ENCODE data around the gene RPS6KB2.

Gene RPS6KB2

DNA sequence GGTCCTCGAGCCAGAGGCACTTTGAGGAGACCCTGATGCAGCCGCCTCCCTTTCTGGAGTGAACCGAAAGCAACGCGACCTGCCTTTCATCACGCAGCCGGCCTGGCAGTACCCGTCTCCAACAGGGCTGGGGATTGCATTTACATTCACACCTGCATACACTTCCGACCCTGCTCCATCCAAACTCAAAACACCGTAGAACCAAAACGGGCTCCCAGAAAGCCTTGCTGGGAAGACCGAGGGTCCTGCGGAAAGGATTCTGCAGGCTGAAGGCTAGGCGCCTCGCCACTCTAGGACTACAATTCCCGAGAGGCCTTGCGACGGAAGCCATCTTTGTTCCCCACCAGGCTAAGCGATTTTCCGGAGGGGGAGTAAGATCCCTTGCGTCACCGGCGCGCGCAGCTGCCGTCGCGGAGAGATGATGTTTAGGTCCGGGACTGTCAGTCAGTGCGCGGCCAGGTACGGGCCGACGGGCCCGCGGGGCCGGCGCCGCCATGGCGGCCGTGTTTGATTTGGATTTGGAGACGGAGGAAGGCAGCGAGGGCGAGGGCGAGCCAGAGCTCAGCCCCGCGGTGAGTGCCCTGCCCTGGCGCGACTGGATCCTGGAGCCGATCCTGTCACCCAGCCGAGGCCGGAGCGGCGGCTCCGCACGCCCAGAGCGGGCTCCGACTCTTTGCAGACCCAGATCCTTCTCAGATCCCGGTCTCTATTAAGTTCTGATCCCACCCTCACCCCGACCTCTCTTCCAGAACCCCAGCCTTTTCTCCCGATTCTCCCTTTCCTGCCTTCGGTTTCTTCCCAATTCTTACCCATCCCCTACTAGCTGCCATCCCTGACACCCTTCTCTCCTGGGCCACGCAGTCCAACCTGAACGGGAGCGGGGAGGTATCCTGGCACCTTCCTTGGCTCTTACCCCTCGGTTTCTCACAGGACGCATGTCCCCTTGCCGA is at the start of gene RPS6KB2:
Gene RPS6KB2, plus strand, starts transcription at position 443 of the 950 bp plus-strand sequence. Its CDS starts 52 bp downstream, at position 495.
- DNase-seq (ENCODE audit: low read depth in 2 of 2): peak; percentile 93

GRCh38 chr11:67378544-67378943 is 49.8 kb upstream of the RPS6KB2 start:
- no peak for DNase-seq (ENCODE audit: low read depth in 2 of 2)

DNA sequence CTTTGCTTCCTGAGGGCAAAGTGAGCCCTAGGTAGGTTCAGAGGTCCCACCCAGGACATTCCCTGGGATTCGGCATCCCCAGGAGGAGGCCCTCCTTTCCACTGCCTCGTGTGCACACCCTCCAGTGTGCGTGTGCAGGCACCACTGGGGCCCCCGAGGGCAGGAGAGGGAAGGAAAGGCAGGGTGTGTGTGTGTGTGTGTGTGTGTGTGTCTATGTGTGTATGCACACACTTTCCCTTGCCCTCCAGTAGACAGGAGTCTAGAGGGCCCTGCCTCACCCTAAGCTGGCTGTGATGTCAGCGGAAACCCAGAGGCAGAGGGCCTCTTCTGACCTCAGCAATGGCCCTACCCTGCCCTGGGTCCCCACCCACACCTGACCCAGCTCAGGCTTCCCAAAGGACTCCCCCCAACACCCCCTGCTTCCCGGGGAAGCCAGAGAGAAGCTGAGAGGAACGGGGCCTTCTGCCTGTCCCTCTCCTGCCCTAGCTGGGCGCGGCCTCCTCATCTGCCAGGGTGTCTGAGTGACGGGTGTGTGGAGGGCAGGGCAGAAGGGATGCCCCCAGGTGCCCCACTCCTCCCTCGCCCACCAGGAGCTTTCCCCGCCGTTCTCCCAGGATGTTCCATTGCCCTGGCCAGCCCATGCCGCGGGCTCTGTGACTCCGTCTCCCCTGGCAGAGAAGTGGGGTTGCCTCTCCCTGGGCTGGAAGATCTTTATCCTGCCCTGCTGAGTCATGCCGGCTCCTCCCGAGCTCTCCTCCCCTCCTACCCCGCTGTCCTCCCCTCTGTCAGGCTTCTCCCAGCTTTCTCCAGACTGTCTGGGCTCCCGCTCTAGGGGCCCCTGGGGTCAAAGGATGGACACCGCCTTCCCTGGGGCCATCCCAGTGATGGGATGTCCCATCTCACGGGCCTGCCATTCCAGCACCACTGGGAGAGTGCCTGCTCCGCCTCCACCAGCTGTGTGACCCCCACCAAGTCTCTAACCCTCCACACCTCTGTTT is 48.9 kb upstream of the RPS6KB2 start:
- DNase-seq (ENCODE audit: low read depth in 2 of 2): no peak

DNA sequence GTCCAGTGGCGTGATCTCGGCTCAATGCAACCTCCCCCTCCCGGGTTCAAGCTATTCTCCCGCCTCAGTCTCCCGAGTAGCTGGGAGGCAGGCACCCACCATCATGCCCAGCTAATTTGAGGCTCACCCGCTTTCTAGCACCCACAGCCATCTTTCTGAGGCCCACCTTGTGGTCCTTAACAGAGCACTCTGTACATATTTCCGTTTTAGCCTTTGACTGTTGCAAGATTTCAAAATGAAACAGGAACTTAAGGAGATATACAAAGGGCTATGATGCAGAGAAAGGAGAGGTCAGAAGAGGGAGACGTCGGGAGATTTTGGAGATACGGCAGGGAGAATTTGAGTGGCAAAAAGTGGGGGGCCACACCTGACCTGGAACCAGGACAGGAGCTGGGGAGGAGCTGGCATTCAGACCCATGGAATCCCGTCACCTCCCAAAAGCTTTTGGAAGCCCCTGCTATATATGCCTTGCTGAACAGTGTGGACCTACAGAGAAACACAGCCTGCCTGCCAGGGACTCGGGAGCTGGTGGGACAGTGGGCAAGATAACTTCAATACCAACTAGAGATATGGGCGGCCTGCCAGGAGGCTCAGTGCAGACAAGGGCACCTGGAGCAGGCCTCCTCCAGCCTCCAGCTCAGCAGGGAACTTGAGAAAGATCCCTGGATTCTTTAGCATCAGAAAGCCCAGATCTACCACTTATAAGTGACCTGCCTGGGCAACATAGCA is 46.9 kb upstream of the RPS6KB2 start:
- no peak for DNase-seq (ENCODE audit: low read depth in 2 of 2)

GRCh38 chr11:67382276-67383136 is 45.8 kb upstream of the RPS6KB2 start:
- DNase-seq (ENCODE audit: low read depth in 2 of 2): peak in 1 of 2 experiments; percentile 44

DNA sequence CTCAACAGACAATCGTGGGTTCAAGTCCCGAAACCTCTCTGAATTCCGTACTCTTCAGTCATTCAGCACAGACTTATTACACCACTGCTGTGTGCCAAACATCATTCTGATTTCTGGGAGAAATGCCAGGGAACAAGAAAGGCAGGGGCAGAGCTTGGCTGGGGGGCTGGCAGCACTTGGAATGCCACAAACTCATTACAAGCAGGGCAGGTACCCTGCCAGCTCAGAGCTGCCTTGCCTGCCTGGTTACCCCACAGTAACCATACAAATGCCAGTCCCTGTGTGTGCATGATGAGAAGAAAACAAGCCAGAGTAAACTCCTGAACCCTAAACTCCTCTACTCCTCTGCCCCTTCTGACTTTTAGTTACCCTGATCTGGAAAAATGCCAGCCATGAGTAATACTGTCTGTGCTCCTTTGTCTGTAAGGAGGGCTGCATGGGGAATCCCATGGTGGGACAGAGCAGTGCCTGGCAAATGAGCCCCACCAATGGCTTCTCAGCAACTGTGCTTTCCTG is 43.4 kb upstream of the RPS6KB2 start:
- DNase-seq (ENCODE audit: low read depth in 2 of 2): no peak

GRCh38 chr11:67387069-67387468 is 41.2 kb upstream of the RPS6KB2 start:
- DNase-seq (ENCODE audit: low read depth in 2 of 2): no peak

DNA sequence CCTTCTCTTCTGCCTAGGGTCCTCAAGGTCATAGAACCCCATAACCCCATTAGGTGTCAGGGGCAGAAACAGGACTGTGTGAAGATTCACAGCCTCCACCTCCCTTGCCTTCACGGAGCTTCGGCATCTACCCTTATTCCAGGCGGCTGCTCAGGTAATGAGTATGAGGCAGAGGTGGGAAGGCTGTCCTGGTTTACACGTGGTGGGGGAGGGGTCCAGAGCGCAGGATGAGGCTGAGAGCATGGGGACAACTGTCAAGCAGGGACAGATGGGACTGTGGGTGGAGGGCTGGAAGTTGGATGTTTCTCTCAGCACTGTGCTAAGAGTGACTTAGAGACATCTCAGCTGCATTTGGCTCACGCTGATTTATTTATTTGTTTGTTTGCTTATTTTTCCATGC is 40.8 kb upstream of the RPS6KB2 start:
- no peak for DNase-seq (ENCODE audit: low read depth in 2 of 2)

- DNase-seq (ENCODE audit: low read depth in 2 of 2): no peak
Measured at GRCh38 chr11:67389477-67389876, 38.8 kb upstream of the RPS6KB2 start.

GRCh38 chr11:67390947-67391303 is 37.4 kb upstream of the RPS6KB2 start:
- no peak for DNase-seq (ENCODE audit: low read depth in 2 of 2)

- peak; percentile 84 to 86 for DNase-seq (ENCODE audit: low read depth in 2 of 2)
Measured at GRCh38 chr11:67391304-67392182, 36.8 kb upstream of the RPS6KB2 start, which contains the start of gene RAD9A. Gene RAD9A (plus strand): TSS chr11:67391986. CDS start chr11:67392045, 59 bp downstream.

DNA sequence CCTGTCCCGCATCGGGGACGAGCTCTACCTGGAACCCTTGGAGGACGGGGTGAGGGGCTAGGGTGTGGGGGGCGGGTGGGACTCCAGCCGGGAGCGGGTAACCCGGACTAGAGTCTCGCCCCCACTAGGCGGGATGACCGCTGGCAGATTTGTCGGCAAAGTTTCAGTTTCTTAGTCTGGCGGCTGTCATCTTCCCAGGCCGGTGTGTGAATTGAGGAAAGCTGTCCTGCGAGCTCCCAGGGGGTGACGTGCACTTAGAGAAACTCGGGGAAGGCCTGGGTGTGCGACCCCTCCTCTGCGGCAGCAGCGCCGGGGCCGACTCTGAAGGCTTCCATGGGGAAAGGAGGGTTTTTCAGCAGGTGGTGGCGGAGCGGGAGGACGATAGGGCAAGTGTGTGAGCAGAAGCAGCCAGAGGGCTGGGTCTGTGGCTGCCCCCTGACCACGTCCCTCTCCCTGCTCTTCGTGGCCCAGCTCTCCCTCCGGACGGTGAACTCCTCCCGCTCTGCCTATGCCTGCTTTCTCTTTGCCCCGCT is 36.0 kb upstream of the RPS6KB2 start:
- DNase-seq (ENCODE audit: low read depth in 2 of 2): no peak

DNA sequence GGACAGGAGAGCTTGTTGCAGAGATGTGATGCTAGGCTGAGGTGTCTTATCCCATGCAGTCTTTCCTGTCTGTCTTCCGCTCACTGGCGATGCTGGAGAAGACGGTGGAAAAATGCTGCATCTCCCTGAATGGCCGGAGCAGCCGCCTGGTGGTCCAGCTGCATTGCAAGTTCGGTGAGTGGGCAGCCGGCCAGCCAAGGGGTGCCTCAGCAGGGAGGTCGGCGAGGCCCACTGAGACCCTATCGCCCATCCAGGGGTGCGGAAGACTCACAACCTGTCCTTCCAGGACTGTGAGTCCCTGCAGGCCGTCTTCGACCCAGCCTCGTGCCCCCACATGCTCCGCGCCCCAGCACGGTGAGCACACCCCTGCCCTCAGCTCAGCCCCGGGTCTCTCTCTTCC is 34.9 kb upstream of the RPS6KB2 start:
- no peak for DNase-seq (ENCODE audit: low read depth in 2 of 2)

DNA sequence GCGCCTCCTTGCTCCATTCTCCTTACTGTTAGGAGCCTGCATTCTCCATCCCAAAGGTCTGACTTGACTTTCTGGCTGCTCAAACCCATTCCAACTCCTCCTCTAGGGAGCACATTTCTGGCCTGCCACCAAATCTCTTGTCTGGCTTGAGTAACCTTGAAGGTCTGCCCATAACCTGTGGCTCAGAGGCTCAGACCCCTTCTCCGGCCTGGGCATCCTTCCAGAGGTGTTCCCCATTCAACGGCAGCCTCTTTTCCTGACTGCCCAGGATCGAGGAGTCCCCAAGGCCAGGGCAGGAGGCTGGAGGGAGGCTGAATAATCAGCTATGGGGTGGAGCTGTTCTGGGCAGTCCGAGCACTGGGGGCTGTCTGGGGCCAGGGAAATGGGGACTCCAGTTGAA is 34.3 kb upstream of the RPS6KB2 start:
- DNase-seq (ENCODE audit: low read depth in 2 of 2): no peak

DNA sequence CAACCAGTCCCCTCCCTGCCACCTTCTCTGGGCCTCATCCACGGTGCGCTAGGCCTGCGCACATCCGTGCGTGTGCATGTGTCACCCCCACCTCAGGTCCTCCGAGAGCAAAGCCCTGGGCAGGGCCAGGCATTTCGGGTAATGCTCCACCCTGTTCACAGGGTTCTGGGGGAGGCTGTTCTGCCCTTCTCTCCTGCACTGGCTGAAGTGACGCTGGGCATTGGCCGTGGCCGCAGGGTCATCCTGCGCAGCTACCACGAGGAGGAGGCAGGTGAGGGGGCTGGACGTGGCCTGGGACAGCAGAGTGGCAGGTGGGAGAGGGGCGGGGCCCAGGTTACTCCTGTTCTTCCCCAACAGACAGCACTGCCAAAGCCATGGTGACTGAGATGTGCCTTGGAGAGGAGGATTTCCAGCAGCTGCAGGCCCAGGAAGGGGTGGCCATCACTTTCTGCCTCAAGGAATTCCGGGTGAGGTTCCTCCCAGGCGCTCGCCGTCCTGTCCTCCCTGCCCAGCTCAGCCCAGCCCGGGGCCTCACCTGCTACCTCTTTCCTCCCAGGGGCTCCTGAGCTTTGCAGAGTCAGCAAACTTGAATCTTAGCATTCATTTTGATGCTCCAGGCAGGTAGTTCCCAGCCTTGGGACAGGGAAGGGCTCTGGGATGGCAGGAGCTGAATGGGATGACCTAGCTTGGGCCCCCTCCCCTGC is 32.6 kb upstream of the RPS6KB2 start:
- no peak for DNase-seq (ENCODE audit: low read depth in 2 of 2)

- DNase-seq (ENCODE audit: low read depth in 2 of 2): no peak
Measured at GRCh38 chr11:67396259-67396581, 32.1 kb upstream of the RPS6KB2 start.

- DNase-seq (ENCODE audit: low read depth in 2 of 2): no peak
Measured at GRCh38 chr11:67396587-67397389, 31.5 kb upstream of the RPS6KB2 start.

DNA sequence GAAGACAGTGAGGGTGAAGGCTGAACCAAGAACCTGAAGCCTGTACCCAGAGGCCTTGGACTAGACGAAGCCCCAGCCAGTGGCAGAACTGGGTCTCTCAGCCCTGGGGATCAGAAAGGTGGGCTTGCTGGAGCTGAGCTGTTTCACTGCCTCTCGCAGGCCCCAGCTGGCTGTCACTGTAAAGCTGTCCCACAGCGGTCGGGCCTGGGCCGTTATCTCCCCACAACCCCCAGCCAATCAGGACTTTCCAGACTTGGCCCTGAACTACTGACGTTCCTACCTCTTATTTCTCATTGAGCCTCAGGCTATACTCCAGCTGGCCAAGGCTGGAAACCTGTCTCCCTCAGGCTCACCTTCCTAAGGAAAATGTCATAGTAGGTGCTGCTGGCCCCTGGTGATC is 30.8 kb upstream of the RPS6KB2 start:
- no peak for DNase-seq (ENCODE audit: low read depth in 2 of 2)
